HG03139 (cell line): ENCODE results near the gene NREP.
A peak's percentile ranks its signal among the peaks of the same experiment; 100 is the strongest.
"Not testable (repeated sequence)": the region's sequence is repeated elsewhere in the genome, so short reads cannot be mapped to it uniquely, and the experiment has no call there.

Experiments
- ATAC-seq: cut with Tn5 transposase; IDR thresholded peaks from one replicate; pipeline ENCODE4 v1.9.1; 2021; ENCODE audit not compliant: unreplicated experiment

Gene NREP

DNA sequence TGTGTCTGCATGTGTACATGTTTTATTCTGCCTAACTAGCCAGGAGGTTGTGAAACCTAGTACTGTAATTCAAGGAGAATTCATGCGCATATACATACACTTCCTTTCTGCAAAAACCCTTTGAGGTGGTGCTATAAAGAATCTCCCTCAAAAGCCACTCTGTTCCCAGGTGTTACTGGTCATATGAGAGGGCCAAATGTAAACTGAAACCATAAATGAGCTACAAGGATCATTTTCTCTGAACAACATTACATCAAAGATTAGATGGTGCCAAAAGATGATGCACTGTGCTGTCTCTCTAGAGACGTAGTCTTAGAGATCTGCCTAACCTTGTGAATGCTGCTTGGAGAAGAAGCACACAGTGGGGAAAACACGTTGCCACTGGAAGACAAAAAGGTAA, 15.7 kb downstream of the NREP start:
- ATAC-seq = peak; percentile 73

- no peak for ATAC-seq
Measured at GRCh38 chr5:111739416-111739815, 17.6 kb downstream of the NREP start.

DNA sequence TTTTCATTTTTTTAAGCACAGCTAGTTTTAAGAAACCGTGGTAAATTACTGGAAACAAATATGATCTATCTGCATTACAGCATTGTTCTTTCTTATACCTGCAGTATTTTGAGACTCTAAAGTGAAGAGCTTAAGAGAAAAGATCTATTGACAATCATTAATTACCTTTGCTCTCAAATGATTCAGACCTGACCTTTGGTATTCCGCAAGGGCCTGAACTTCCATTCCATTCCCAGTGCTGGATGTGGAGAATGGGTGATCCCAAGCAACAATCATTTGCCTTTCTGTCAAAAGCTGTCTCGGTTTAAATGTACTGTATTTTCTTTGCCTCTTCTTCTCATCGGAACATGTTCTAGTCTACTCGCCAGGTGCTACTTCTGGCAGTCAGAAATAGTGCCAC, 18.9 kb downstream of the NREP start:
- ATAC-seq = no peak

DNA sequence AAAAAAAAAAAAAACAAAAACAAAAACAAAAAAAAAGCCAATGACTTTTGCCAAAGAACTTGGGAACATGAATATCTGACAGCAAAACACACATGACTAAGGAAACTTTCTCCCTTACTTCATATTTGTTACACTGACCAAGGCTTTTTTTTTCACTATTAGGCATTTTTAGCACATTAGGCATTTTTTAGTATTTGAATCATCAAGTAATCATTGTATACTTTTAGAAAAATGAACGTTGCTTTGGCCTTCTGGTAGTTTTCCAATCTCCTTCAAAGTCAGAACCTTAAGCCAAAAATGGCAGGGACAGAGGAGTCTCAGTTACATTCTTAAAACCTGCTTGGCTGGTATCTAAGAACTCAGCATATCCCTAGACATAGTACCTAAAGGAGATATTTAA, 19.3 kb downstream of the NREP start:
- ATAC-seq = no peak

DNA sequence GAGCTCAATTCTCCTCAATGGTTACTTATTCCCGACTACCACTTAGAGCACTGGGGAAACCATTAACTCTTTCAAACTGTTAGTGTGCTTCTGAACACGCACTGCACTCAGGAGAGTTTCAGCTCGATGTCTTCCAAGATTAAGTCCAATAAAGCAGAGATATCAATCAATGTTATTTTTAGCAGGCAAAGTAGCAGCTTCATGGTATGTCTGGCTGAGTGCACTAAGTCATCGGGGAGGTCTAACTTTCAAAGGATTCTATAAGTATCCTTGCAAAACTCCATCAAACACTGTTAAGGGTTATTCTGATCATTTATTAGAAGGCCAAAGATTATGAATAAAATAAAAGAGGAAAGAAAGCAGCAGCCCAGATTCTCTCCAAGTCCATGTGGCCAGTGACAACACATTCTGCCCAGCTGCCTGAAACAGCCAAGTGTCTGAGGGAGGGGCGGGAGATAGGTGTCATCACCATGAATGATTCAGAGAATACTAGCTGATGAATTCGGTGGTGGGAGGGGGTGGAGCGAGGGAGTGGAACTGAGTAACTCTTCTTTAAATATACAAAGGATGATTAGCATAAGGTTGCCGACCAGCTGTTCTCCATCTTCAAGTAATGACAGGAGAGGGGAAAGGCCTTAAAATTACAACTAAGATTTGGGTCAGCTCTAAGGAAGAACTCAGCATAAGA, 21.3 kb downstream of the NREP start:
- no peak for ATAC-seq

GRCh38 chr5:111734597-111734996, 22.4 kb downstream of the NREP start:
- ATAC-seq = no peak

GRCh38 chr5:111734013-111734412, 23.0 kb downstream of the NREP start:
- ATAC-seq = no peak

DNA sequence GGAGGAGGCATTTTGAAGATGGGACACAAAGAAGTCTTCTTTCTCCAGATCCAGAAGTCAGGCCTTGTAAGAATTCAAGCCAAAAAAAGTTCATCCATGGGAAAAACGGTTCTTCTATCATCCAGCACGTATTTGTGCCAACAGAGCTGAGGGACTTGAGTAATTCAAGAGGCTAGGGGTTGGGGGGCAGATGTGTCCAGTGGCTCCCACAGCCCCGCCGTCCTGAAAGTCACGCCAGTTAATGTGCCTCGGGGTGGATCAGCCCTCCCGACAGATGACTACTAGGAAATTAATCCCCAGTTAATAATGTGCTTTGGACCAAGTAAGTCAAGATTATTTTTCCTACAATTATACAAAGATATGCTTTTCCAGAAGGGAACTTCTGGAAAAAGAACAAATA, 23.4 kb downstream of the NREP start:
- no peak for ATAC-seq

DNA sequence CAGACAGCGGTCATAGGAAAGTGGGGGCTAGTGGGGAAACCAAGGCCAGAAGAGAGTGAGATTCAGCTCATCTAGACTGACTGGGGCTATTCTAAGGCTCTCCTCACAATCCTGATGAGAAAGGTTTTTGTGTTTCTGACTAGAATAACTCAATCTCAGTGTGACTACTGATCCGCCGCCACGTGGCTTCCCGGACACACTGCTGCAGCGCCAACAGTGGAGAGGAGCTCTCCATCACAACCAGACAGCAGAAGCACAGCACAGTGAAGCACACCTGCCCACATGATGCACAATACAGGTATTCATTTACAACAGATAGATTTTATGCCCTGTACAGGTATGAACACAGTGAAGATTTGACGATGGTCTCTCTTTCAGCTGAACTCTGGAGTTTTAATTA, 25.4 kb downstream of the NREP start:
- ATAC-seq = no peak

DNA sequence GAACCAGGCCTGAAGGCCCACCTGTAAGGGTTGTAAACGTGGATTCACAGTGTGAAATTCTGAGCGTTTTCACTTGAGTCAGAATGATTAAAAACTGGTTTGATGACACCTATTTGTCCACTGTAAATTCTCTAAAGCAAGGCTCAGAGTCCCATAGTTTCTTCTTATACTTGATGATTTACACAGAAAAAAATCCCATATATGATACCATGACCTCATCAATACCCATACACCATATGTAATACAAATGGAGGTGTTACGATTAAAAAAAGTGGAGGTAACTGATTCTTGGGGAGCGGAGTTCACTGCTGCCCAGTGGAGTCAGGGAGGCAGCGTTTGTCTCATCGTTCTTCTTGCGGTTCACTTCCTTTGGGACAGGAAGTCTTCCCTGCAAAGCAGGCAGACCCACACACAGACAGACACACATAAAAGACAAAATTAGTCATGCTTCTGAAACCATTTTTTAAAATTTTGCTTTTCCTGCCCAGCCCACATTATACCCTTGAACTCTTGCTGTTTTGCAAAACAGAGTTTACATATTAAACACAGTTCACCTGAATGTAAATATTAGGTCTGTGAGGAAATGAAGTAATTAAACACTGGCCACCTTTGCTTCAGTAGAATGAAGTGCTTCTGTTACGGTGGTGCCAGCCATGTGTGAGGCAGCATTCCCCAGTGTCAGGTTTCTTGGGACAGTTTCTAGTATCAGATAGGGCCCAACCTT, 26.2 kb downstream of the NREP start:
- ATAC-seq = no peak

DNA sequence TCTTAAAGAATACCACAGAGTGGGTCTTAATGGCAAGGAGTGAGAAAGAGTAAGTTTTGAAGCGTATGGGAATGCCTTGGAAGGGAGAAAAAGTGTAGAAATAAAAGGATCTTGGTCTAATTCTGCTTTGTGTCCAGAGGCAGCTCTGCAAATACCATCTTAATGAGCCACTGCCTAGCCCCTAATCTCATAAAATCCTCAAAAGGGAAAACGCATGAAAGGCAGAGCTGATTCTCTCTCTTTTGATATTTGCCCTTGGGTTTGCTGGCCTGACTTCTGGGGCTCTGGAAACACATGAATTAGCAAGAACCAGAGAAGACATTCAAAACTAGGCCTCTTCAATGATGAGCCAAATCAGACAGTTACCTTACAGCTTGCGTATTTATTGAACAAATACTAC, 28.1 kb downstream of the NREP start:
- no peak for ATAC-seq

GRCh38 chr5:111726986-111727385, 30.0 kb downstream of the NREP start:
- ATAC-seq = no peak

DNA sequence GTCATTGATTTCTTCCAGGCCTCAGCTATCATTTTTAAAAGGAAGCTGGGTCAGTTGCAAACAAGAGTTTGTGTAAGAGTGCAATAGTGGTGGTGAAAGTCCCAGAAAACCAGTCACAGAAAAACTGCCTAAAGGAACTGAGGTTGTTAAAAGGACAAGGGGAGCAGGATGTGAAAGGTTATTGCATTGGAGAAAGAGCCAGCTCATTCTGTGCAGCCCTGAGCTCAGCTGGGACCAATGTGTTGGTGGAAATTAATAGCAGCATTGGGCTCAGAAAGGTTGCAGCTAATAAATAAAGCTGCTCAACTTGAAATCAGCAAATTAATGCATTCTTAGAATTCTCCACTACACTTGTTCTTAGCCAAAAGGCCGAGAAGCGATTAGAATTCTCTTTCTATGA, 34.9 kb downstream of the NREP start:
- ATAC-seq = no peak

DNA sequence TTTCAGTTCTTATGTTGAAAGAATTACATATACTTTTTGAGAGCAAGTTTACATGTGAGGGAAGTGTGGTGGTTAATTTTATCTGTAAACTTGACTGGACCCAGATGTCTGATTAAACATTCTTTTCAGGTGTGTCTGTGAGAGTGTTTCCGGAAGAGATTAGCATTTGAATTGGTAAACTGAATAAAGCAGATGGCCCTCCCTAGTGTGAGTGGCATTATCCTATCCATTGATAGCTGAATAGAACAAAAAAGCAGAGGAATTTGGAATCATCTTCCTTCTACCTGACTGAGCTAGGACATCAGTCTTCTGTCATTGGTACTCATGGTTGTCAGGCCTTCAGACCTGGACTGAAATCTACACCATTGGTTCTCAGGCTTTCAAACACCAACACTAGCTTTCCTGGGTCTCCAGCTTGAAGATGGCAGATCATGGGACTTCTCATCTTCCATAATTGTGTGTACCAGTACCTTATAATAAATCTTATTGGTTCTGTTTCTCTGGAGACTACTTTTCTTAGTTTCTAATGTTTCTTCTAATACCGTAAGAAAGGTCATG, 36.6 kb downstream of the NREP start:
- ATAC-seq = no peak

- no peak for ATAC-seq
Measured at GRCh38 chr5:111719773-111720172, 37.2 kb downstream of the NREP start.

- not testable (repeated sequence) for ATAC-seq
Measured at GRCh38 chr5:111716789-111717188, 40.2 kb downstream of the NREP start.

DNA sequence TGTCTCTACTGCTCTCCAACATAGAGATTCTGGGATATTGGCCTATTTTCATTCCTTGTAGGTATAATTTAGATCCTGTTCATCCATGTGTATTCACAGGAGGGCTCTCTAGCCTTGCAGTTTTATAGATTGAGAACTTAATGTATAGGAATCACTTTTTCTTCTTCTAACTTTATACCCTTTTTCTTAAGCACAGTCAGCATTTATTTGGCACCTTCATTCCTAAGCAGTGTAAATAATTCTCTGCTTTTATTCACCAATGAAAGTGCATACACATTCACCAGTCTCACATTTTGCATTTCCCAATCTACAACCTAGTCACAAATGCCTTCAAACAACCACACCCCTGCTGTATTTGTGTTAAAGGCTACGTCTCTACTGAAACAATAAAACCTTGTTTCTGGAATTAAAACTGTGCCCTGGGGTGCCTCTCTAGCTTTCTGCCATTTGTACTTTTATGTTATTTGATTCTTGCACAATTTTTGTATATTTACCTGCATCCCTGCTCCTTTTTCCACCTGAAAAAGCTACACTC, 49.3 kb downstream of the NREP start:
- no peak for ATAC-seq

DNA sequence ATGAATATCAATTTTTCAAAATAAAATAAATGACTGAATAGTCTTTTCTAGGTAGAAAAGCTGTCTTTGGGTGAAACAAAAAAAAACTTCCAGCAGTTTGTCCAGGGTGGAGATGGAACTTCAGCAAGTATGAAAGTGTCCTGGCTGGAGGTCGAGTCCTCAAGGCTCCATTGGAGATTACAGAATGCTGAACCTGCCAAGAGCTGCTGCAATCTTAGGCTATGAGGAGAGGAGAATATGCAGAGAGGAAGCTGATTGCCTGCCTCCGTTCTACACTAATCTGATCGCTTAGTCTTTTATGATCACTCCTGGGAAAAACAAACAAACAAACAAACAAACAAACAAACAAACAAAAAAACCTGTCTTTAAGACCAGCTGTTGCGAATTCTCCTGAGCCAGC, 50.6 kb downstream of the NREP start:
- ATAC-seq = no peak

GRCh38 chr5:111704452-111705085, 52.4 kb downstream of the NREP start:
- ATAC-seq = peak; percentile 33

- peak; percentile 98 for ATAC-seq
Measured at GRCh38 chr5:111703662-111704061, 53.3 kb downstream of the NREP start.

DNA sequence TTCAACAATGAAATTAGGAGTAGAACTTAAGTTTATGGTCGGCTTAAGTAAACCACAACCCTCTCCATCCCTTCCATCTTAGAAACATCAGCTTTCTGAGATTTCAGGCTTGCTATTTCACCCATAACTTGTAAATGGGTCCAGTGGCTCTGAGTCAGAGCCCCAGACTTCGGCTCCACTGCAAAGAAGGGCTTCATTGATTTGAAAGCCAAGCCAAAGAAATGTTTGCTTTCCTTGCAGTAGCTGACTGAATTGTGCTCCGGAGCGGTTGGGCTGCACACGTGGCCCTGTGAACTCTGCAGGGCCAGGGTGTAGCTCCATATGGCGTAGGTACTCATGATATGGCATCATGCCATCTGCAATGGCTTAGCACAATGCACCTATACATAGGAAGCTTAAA, 57.0 kb downstream of the NREP start:
- no peak for ATAC-seq

- no peak for ATAC-seq
Measured at GRCh38 chr5:111699324-111699723, 57.7 kb downstream of the NREP start.
